Mucosa of descending colon (tissue), 3 donors: ENCODE data around the gene TNC. TPM values are rescaled to one million over a fixed set of nuclear protein-coding genes. Genes with fewer than 3 reads are reported as not detected.

Experiments used
- ATAC-seq: fragments of 200-7000 bp; cut with Tn5 transposase; one replicate; pipeline ENCODE4 v1.9.1; 2020; ENCODE audit warnings: mild to moderate bottlenecking, moderate library complexity
- DNase-seq, 3 donors: peaks; one replicate each; pipeline ENCODE4 v3.0.0-alpha.2; 2020
- H3K36me3 ChIP-seq: fragments of 200-600 bp; one replicate; pipeline ENCODE4 v1.8.0; 2021; ENCODE audit warnings: low read depth, mild to moderate bottlenecking
- H3K4me1 ChIP-seq: fragments of 200-600 bp; one replicate; pipeline ENCODE4 v1.8.0; 2021; ENCODE audit warnings: low read depth, mild to moderate bottlenecking
- H3K4me3 ChIP-seq: fragments of 200-600 bp; one replicate; pipeline ENCODE4 v1.8.0; 2021; ENCODE audit warnings: mild to moderate bottlenecking
- H3K9me3 ChIP-seq: fragments of 200-600 bp; one replicate; pipeline ENCODE4 v1.8.0; 2021; ENCODE audit warnings: mild to moderate bottlenecking
- CTCF ChIP-seq: fragments of 200-600 bp; IDR thresholded peaks from one replicate; pipeline ENCODE4 v1.8.0; 2022; ENCODE audit warnings: antibody characterized with exemption, mild to moderate bottlenecking
- intact Hi-C, 2 donors: fragments of 100-400 bp; cut with DNase I in 1 of 2; cut with micrococcal nuclease in 1 of 2; formaldehyde crosslinking; loops; one replicate each; pipeline versions ENCODE4 v1.11.0 to v1.11.1; 2022; cut with DNase I, micrococcal nuclease
- total RNA-seq, 3 donors: library from RNA; stranded (reverse); fragmentation: NEBNext Ultra II Directional in 2 of 3; extraction: Animal tissue kit (Norgen Biotek cat#: 25700) in 2 of 3; gene quantifications; one replicate each; pipeline versions ENCODE4 v1.2.1 to v1.2.4, GENCODE V29; 2021 to 2023
- donor health status: DM: no; HTN: no; CAD: no; lungs with moderate emphysema.
- donor health status: DM: no; HTN: no; CAD: no.
- donor health status: DM: no; HTN: yes; CAD: no.

The TNC gene
- total RNA-seq, 3 donors from 2014 or later = 6.5 to 216 (median 48.0) TPM

- Histone ChIP-seq H3K9me3 (no peaks in the 10 kb centered on the region), H3K4me1 (no peaks in the 10 kb centered on the region), H3K36me3 (no peaks in the 10 kb centered on the region), H3K4me3 (no peak overlapping the region)
- DNase-seq = no peak
- TF ChIP-seq CTCF = no peak
- no peak for ATAC-seq
- intact Hi-C loops = no loop called here
Measured at GRCh38 chr9:115080242-115080641, 37.7 kb downstream of the TNC start.

GRCh38 chr9:115079156-115079555 lies 38.8 kb downstream of the TNC start:
- ATAC-seq (no peak), DNase-seq (no peak)
- no peaks in the 10 kb centered on the region for H3K9me3 ChIP-seq
- H3K36me3 ChIP-seq = no peaks in the 10 kb centered on the region
- TF ChIP-seq CTCF = no peak
- H3K4me3 ChIP-seq = no peak overlapping the region
- no peaks in the 10 kb centered on the region for H3K4me1 ChIP-seq
- intact Hi-C loops = no loop called here

- DNase-seq (no peak), ATAC-seq (no peak)
- intact Hi-C loops = no loop called here
- no peaks in the 10 kb centered on the region for H3K36me3 ChIP-seq
- no peaks in the 10 kb centered on the region for H3K9me3 ChIP-seq
- H3K4me3 ChIP-seq = no peak overlapping the region
- TF ChIP-seq CTCF = no peak
- no peaks in the 10 kb centered on the region for H3K4me1 ChIP-seq
Measured at GRCh38 chr9:115073456-115073855, 44.5 kb downstream of the TNC start.

- H3K36me3 ChIP-seq = no peaks in the 10 kb centered on the region
- intact Hi-C loops = no loop called here
Measured at GRCh38 chr9:115071176-115071575, 46.8 kb downstream of the TNC start.

GRCh38 chr9:115069771-115070170 lies 48.2 kb downstream of the TNC start:
- no peak for ATAC-seq
- intact Hi-C loops = no loop called here
- H3K4me3 ChIP-seq = no peak overlapping the region
- DNase-seq = no peak
- H3K9me3 ChIP-seq = no peaks in the 10 kb centered on the region
- TF ChIP-seq CTCF = no peak
- no peaks in the 10 kb centered on the region for H3K36me3 ChIP-seq
- H3K4me1 ChIP-seq = no peaks in the 10 kb centered on the region

More at GRCh38 chr9:115071176-115071575, 46.8 kb downstream of the TNC start:
- no peaks in the 10 kb centered on the region for H3K4me1 ChIP-seq
- H3K9me3 ChIP-seq = no peaks in the 10 kb centered on the region
- ATAC-seq = no peak
- H3K4me3 ChIP-seq = no peak overlapping the region
- no peak for TF ChIP-seq CTCF
- no peak for DNase-seq

GRCh38 chr9:115069302-115069701 lies 48.7 kb downstream of the TNC start:
- DNase-seq (no peak), ATAC-seq (no peak)
- H3K9me3 ChIP-seq = no peaks in the 10 kb centered on the region
- H3K4me3 ChIP-seq = no peak overlapping the region
- H3K36me3 ChIP-seq = no peaks in the 10 kb centered on the region
- no peak for TF ChIP-seq CTCF
- intact Hi-C loops = no loop called here
- no peaks in the 10 kb centered on the region for H3K4me1 ChIP-seq
